Keratinocyte (primary cell): ENCODE measurements around the gene SLC25A21.
A peak's percentile ranks its signal among the peaks of the same experiment; 100 is the strongest.

Experiments used
- EZH2 ChIP-seq: IDR thresholded peaks from one replicate; pipeline ENCODE4 v1.6.1; 2012; ENCODE audit warnings: inconsistent platforms, mild to moderate bottlenecking, low read length, moderate library complexity
- TF ChIP-seq, protein P1 (sequence below), 3 experiments: IDR thresholded peaks in 1 of 3; conservative IDR thresholded peaks in 1 of 3; optimal IDR thresholded peaks in 1 of 3; 2 replicates in 2 of 3; 3 replicates in 1 of 3; pipeline versions ENCODE3 to v1.5.1; 2011; ENCODE audit warnings: low read length in 3 of 3, mild to moderate bottlenecking in 3 of 3, moderate library complexity in 2 of 3, control low read depth in 1 of 3, inconsistent platforms in 1 of 3; ENCODE audit not compliant: insufficient read depth in 2 of 3; ENCODE audit errors: extremely low read depth in 1 of 3

DNA sequence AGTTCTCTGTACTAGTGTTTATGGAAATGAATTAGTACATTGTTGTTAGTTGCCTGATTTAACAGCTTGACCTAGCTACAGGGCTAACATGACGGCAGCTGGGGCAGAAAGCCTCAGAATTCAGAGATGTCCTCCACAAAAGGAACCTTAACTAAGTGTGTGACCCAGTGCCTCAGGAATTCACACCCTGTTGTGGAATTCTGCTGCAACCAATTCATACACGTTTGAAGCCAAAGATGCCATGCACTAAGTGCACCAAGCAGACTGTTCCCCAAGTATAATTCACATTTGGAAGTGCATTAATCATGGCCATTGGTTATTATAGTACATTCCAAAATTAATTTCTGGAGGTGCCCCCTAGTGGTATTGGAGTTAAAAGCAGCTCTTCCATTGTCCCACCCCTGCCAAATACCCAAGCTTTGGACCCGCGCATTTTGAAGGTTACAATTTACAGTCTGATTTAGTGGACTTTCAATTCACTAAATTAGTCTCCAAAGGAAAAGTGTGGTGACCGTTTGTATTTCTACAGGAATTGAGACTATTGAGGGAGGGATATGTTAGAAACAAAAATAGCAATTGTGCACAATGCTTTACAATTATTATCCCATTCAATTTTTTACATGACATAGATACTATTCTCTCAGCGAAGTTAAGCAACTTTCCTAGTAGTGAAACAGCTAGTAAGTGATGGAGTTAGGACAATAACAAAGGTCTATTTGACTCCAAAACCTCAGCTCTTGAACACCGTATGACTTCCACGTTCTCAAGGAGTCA, 424.8 kb downstream of the SLC25A21 start:
- TF ChIP-seq, protein P1, sequence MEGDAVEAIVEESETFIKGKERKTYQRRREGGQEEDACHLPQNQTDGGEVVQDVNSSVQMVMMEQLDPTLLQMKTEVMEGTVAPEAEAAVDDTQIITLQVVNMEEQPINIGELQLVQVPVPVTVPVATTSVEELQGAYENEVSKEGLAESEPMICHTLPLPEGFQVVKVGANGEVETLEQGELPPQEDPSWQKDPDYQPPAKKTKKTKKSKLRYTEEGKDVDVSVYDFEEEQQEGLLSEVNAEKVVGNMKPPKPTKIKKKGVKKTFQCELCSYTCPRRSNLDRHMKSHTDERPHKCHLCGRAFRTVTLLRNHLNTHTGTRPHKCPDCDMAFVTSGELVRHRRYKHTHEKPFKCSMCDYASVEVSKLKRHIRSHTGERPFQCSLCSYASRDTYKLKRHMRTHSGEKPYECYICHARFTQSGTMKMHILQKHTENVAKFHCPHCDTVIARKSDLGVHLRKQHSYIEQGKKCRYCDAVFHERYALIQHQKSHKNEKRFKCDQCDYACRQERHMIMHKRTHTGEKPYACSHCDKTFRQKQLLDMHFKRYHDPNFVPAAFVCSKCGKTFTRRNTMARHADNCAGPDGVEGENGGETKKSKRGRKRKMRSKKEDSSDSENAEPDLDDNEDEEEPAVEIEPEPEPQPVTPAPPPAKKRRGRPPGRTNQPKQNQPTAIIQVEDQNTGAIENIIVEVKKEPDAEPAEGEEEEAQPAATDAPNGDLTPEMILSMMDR (optimal IDR thresholded peaks at IDR 0.05 in 1 of 3, IDR thresholded peaks at IDR 0.05 in 1 of 3, conservative IDR thresholded peaks at IDR 0.05 in 1 of 3; ENCODE audit: extremely low read depth in 1 of 3, insufficient read depth in 2 of 3, low read length in 3 of 3) = peak; percentile 38 to 59 (median 55)
- TF ChIP-seq EZH2 = no peak
